Measurements from ENCODE around the gene ACVR1B. TPM values are rescaled to one million over a fixed set of nuclear protein-coding genes. Genes with fewer than 3 reads are reported as not detected.

ACVR1B gene
- total RNA-seq, 1 donor from 2014 or later = 65.7 TPM

- peaks cover 9% of the 10 kb centered on the region for H3K4me1 Mint-ChIP-seq (ENCODE audit: low read depth)
- H3K4me3 Mint-ChIP-seq (ENCODE audit: low read depth) = no peak overlapping the region
- H3K27ac Mint-ChIP-seq = no peak overlapping the region
- no peaks in the 10 kb centered on the region for H3K9me3 Mint-ChIP-seq (ENCODE audit: low read depth)
- H3K27me3 Mint-ChIP-seq = peaks cover 18% of the 10 kb centered on the region
- H3K36me3 Mint-ChIP-seq (ENCODE audit: insufficient read depth) = no peaks in the 10 kb centered on the region
- no peak for DNase-seq (ENCODE audit: low spot score, unreplicated experiment)
- TF ChIP-seq, protein P1, sequence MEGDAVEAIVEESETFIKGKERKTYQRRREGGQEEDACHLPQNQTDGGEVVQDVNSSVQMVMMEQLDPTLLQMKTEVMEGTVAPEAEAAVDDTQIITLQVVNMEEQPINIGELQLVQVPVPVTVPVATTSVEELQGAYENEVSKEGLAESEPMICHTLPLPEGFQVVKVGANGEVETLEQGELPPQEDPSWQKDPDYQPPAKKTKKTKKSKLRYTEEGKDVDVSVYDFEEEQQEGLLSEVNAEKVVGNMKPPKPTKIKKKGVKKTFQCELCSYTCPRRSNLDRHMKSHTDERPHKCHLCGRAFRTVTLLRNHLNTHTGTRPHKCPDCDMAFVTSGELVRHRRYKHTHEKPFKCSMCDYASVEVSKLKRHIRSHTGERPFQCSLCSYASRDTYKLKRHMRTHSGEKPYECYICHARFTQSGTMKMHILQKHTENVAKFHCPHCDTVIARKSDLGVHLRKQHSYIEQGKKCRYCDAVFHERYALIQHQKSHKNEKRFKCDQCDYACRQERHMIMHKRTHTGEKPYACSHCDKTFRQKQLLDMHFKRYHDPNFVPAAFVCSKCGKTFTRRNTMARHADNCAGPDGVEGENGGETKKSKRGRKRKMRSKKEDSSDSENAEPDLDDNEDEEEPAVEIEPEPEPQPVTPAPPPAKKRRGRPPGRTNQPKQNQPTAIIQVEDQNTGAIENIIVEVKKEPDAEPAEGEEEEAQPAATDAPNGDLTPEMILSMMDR (IDR thresholded peaks at IDR 0.05; ENCODE audit: unreplicated experiment) = no peak
Measured at GRCh38 chr12:51924551-51925319, 26.8 kb upstream of the ACVR1B start.

DNA sequence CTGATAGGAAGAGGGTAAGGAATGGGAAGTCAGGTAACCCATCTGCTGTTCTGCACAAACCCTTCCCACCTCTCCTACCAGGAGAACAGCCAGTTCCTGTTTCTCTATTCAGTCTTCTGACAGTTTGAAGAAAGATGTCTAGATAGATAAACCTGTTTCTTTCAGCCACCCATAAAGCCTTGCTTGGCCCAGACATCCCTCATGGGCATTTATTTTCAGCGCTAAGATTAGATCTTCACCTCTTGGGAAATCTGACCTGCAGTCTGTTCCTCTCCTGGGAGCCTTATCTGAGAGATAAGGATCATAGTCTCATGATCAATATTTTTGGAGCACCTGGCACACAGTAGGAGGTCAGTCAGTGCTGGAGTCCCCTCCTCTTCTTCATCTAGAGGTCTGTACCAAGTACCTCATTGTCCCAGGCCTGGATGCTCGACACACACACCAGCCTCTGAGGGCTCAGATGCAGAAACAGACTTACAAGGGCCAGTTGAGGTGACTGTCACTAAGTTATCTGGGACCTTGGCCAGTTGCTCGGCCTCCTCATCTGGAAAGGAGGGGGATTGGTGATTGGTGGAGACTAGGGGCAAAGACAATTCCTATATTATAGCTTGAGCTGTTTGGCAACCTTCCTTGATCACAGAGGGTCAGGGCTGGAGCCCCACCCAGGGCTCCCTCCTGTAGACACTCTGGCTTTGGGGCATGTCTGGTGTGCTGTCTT lies 26.0 kb upstream of the ACVR1B start:
- TF ChIP-seq, protein P1 (IDR thresholded peaks at IDR 0.05; ENCODE audit: unreplicated experiment) = no peak
- no peak overlapping the region for H3K27ac Mint-ChIP-seq
- H3K27me3 Mint-ChIP-seq = peaks cover 14% of the 10 kb centered on the region
- H3K4me3 Mint-ChIP-seq (ENCODE audit: low read depth) = no peak overlapping the region
- H3K4me1 Mint-ChIP-seq (ENCODE audit: low read depth) = peaks cover 7% of the 10 kb centered on the region
- DNase-seq (ENCODE audit: low spot score, unreplicated experiment) = no peak
- no peaks in the 10 kb centered on the region for H3K9me3 Mint-ChIP-seq (ENCODE audit: low read depth)
- H3K36me3 Mint-ChIP-seq (ENCODE audit: insufficient read depth) = no peaks in the 10 kb centered on the region

DNA sequence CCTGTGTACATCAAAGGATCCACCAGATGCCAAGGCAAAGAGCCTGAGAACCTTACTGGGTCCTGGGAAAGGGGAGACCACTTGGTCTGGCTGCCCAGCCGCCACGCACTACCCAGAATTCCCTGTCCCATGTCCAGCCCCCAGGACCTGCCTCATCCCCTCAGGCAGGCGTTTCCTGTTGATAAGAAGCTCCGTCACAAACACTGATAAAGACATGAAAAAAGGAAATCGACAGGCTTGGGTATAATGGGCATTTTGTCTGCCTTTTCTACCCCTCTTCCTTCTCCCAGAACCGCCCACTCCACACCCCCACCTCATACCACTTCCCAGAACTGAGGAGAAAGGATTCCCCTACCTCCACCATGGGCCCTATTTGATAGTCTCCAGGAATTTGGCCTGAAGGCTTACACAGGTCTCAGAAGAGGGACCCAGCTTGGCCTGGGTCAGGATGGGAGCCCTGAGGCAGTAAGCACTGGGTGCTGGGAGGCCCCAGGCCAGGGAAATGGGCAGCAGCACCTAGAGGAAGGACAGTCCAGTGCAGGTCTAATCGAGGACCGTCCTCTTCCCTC lies 25.4 kb upstream of the ACVR1B start:
- TF ChIP-seq, protein P1 (IDR thresholded peaks at IDR 0.05; ENCODE audit: unreplicated experiment) = no peak
- no peak overlapping the region for H3K27ac Mint-ChIP-seq
- peaks cover 12% of the 10 kb centered on the region for H3K27me3 Mint-ChIP-seq
- H3K9me3 Mint-ChIP-seq (ENCODE audit: low read depth) = no peaks in the 10 kb centered on the region
- DNase-seq (ENCODE audit: low spot score, unreplicated experiment) = no peak
- H3K4me3 Mint-ChIP-seq (ENCODE audit: low read depth) = no peak overlapping the region
- peaks cover 5% of the 10 kb centered on the region for H3K4me1 Mint-ChIP-seq (ENCODE audit: low read depth)
- no peaks in the 10 kb centered on the region for H3K36me3 Mint-ChIP-seq (ENCODE audit: insufficient read depth)

DNA sequence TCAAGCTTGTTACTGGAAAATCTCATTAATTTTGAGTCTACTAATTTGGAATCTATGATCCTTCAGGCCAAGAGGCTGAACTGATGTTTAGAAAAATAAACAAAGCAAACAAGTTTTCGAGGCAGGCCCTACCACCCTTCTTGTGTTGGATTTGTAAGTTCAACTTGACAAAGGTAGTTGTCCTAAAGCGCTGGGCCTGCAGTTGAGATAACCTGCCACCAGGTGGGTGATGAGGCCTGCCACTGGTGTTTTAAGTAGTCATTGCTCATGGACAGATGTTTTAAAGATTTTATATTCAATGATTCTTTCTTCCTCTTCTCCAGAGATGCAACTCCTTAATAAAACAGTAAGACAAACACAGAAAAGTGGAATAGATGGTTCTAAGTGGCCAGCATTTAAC lies 24.8 kb upstream of the ACVR1B start:
- peaks cover 3% of the 10 kb centered on the region for H3K4me1 Mint-ChIP-seq (ENCODE audit: low read depth)
- H3K27ac Mint-ChIP-seq = no peak overlapping the region
- no peaks in the 10 kb centered on the region for H3K36me3 Mint-ChIP-seq (ENCODE audit: insufficient read depth)
- H3K27me3 Mint-ChIP-seq = peaks cover 12% of the 10 kb centered on the region
- no peaks in the 10 kb centered on the region for H3K9me3 Mint-ChIP-seq (ENCODE audit: low read depth)
- TF ChIP-seq, protein P1 (IDR thresholded peaks at IDR 0.05; ENCODE audit: unreplicated experiment) = peak; percentile 62
- DNase-seq (ENCODE audit: low spot score, unreplicated experiment) = no peak
- no peak overlapping the region for H3K4me3 Mint-ChIP-seq (ENCODE audit: low read depth)

DNA sequence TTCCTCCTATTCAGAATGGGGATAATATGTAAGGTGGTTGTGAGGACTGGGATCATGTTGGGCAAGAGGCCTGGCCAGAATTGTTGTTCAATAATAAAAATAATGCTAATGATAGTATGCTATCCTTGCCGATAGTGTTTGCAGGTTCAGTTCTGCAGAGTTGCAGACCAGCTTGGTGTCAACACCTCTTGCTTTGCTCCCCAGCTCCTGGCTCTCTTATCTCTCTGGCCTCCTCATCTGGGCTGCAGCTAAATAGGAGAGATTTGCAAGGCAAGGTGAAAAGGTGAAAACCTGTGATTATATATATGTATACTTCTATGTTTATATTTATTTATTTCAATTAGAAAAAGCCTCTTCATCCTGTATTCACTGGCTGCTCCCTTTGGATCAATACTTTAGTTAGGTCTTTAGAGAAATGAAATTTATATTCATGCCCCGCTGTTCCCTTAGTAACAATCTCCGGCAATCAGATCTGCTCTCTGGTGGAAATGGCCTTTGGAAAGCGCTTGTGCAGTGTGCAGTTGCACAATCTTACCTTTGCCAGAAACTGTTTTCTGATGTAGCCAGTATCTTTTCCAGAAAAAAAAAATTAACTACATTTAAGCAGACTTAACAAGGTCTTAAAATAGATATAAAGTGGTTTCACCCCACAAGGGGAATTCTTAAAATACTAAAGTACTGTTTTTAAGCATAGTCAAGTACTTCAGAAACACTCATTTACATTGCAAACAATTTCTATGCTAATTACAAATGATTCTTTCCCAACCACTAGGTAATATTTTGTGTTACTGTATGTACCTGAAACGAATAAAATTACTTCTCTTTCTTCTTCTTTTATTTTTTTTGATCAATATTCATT lies 19.1 kb upstream of the ACVR1B start:
- Mint-ChIP-seq H3K27me3 (no peaks in the 10 kb centered on the region), H3K27ac (no peak overlapping the region), H3K4me1 (ENCODE audit: low read depth) (peaks cover 11% of the 10 kb centered on the region), H3K9me3 (ENCODE audit: low read depth) (no peaks in the 10 kb centered on the region), H3K4me3 (ENCODE audit: low read depth) (no peak overlapping the region), H3K36me3 (ENCODE audit: insufficient read depth) (no peaks in the 10 kb centered on the region)
- no peak for DNase-seq (ENCODE audit: low spot score, unreplicated experiment)
- TF ChIP-seq, protein P1 (IDR thresholded peaks at IDR 0.05; ENCODE audit: unreplicated experiment) = no peak
